SIG-M5 treated with dmso at 0.1 percent for 504 hours (cell line): ENCODE data around the gene FAM107B.

Experiments used
- DNase-seq: peaks from one replicate; lab custom pipeline; 2025; ENCODE audit not compliant: unreplicated experiment; lab: John Stamatoyannopoulos, UW

Gene FAM107B

GRCh38 chr10:14779001-14779651 is 4.4 kb upstream of the FAM107B start:
- no peak for DNase-seq

- DNase-seq = no peak
Observed at GRCh38 chr10:14776546-14776945, 1.8 kb upstream of the FAM107B start.

GRCh38 chr10:14775656-14776055 is 959 bp upstream of the FAM107B start:
- no peak for DNase-seq

GRCh38 chr10:14774214-14774580 is 500 bp downstream of the FAM107B start:
- no peak for DNase-seq

GRCh38 chr10:14773551-14774213 is 1.0 kb downstream of the FAM107B start:
- no peak for DNase-seq

GRCh38 chr10:14772399-14772798 is 2.3 kb downstream of the FAM107B start:
- no peak for DNase-seq

- no peak for DNase-seq
Observed at GRCh38 chr10:14770927-14771326, 3.8 kb downstream of the FAM107B start.

- no peak for DNase-seq
Observed at GRCh38 chr10:14761372-14761771, 13.3 kb downstream of the FAM107B start.

GRCh38 chr10:14758994-14759664 is 15.6 kb downstream of the FAM107B start:
- no peak for DNase-seq

GRCh38 chr10:14758451-14758850 is 16.2 kb downstream of the FAM107B start:
- no peak for DNase-seq

GRCh38 chr10:14757986-14758385 is 16.7 kb downstream of the FAM107B start:
- no peak for DNase-seq

- peak; percentile 19 for DNase-seq
Observed at GRCh38 chr10:14757394-14757793, 17.3 kb downstream of the FAM107B start.

- no peak for DNase-seq
Observed at GRCh38 chr10:14753441-14753840, 21.3 kb downstream of the FAM107B start.

GRCh38 chr10:14751921-14752320 is 22.8 kb downstream of the FAM107B start:
- DNase-seq = no peak

- peak; percentile 38 for DNase-seq
Observed at GRCh38 chr10:14751014-14751896, 23.4 kb downstream of the FAM107B start.

- peak; percentile 25 for DNase-seq
Observed at GRCh38 chr10:14749070-14749809, 25.5 kb downstream of the FAM107B start.

- DNase-seq = no peak
Observed at GRCh38 chr10:14748441-14748840, 26.3 kb downstream of the FAM107B start.

GRCh38 chr10:14742815-14743214 is 31.9 kb downstream of the FAM107B start:
- peak; percentile 30 for DNase-seq

GRCh38 chr10:14742382-14742781 is 32.3 kb downstream of the FAM107B start:
- DNase-seq = no peak

GRCh38 chr10:14740684-14741247 is 33.9 kb downstream of the FAM107B start:
- peak; percentile 59 for DNase-seq
